Vagina (tissue), 2 donors: Measurements from ENCODE around the gene WWOX. TPM values are rescaled to one million over a fixed set of nuclear protein-coding genes. Genes with fewer than 3 reads are reported as not detected.

Source experiments
- DNase-seq, 2 donors: peaks; one replicate each; pipeline ENCODE4 v3.0.0-alpha.2; 2017; ENCODE audit errors: extremely low spot score in 2 of 2
- H3K27ac ChIP-seq: fragments of 200-600 bp; sonication (generic); one replicate; pipeline ENCODE4 v1.5.1; 2019
- H3K27me3 ChIP-seq: fragments of 200-600 bp; sonication (generic); one replicate; pipeline ENCODE4 v1.5.1; 2019
- H3K36me3 ChIP-seq, 2 donors: fragments of 200-600 bp; sonication (generic); one replicate each; pipeline ENCODE4 v1.5.1; 2017 to 2019
- H3K4me1 ChIP-seq: fragments of 200-600 bp; sonication (generic); one replicate; pipeline ENCODE4 v1.5.1; 2019
- H3K4me3 ChIP-seq, 2 donors: fragments of 200-600 bp; sonication (generic); 1 replicate in 1 of 2; 2 replicates in 1 of 2; pipeline ENCODE4 v1.5.1; 2016 to 2019
- H3K9me3 ChIP-seq: fragments of 200-600 bp; sonication (generic); one replicate; pipeline ENCODE4 v1.5.1; 2019
- POLR2A ChIP-seq, 2 donors: fragments of 450-650 bp; IDR thresholded peaks; one replicate each; pipeline ENCODE4 v1.6.1; 2017; ENCODE audit warnings: antibody characterized with exemption in 2 of 2, mild to moderate bottlenecking in 2 of 2, moderate library complexity in 2 of 2
- POLR2AphosphoS5 ChIP-seq, 2 donors: sonication (generic); formaldehyde crosslinking; IDR thresholded peaks; one replicate each; pipeline ENCODE4 v1.9.0; 2017; ENCODE audit warnings: antibody characterized with exemption in 2 of 2, mild to moderate bottlenecking in 2 of 2, low read depth in 1 of 2; ENCODE audit not compliant: insufficient read depth in 1 of 2
- intact Hi-C: fragments of 100-400 bp; cut with DNase I; formaldehyde crosslinking; loops from one replicate; pipeline ENCODE4 v1.15.1; 2023
- total RNA-seq: library from RNA; depleted of rRNA; stranded (reverse); fragments of >200 nt; gene quantifications from one replicate; pipeline ENCODE4 v1.2.3, GENCODE V29; 2016
- TF ChIP-seq, protein P1 (sequence below), 3 experiments: fragments of 450-650 bp in 2 of 3; fragments of 200-600 bp in 1 of 3; sonication (generic) in 1 of 3; IDR thresholded peaks; one replicate each; pipeline ENCODE4 v1.5.1; 2017 to 2019; ENCODE audit warnings: antibody characterized with exemption in 3 of 3, mild to moderate bottlenecking in 2 of 3, moderate library complexity in 2 of 3

WWOX gene
- total RNA-seq, 1 donor from 2014 or later = 33.1 TPM

DNA sequence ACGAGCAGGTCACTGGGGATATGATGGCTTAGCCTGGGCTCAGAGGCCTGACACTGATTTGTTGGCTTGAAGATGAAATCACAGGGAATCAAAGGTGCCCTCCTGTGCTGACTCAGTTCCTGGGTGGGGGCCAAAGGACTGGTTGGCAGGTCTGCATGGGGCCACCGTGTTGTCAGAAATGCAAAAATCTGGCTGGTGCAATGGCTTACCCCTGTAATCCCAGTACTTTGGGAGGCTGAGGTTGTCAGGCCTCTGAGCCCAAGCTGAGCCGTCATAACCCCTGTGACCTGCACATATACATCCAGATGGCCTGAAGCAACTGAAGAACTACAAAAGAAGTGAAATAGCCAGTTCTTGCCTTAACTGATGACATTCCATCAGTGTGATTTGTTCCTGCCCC is 314.2 kb downstream of the WWOX start:
- Histone ChIP-seq H3K9me3 (no peaks in the 10 kb centered on the region), H3K27me3 (no peaks in the 10 kb centered on the region), H3K27ac (no peak overlapping the region), H3K4me3 (no peak overlapping the region), H3K36me3 (no peaks in the 10 kb centered on the region), H3K4me1 (no peaks in the 10 kb centered on the region)
- intact Hi-C loops = no loop called here
- DNase-seq = no peak
- TF ChIP-seq POLR2A (IDR thresholded peaks at IDR 0.05) (no peak), POLR2AphosphoS5 (IDR thresholded peaks at IDR 0.05; ENCODE audit: insufficient read depth in 1 of 2, low read depth in 1 of 2) (no peak)
- TF ChIP-seq, protein P1, sequence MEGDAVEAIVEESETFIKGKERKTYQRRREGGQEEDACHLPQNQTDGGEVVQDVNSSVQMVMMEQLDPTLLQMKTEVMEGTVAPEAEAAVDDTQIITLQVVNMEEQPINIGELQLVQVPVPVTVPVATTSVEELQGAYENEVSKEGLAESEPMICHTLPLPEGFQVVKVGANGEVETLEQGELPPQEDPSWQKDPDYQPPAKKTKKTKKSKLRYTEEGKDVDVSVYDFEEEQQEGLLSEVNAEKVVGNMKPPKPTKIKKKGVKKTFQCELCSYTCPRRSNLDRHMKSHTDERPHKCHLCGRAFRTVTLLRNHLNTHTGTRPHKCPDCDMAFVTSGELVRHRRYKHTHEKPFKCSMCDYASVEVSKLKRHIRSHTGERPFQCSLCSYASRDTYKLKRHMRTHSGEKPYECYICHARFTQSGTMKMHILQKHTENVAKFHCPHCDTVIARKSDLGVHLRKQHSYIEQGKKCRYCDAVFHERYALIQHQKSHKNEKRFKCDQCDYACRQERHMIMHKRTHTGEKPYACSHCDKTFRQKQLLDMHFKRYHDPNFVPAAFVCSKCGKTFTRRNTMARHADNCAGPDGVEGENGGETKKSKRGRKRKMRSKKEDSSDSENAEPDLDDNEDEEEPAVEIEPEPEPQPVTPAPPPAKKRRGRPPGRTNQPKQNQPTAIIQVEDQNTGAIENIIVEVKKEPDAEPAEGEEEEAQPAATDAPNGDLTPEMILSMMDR (IDR thresholded peaks at IDR 0.05) = no peak

DNA sequence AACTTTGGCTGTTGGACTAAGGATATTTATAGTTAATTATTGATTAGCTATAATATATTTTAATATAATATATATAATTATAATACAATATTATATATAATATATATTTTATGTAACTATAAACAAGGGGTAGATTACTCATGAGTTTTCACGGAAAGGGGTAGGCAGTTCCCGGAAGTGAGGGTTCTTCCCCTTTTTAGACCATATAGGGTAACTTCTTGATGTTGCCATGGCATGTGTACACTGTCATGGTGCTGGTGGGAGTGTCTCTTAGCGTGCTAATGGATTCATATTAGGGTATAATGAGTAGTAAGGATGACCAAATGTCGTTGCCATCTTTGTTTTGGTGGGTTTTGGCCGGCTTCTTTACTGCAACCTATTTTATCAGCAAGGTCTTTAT is 315.6 kb downstream of the WWOX start:
- no peak for DNase-seq
- Histone ChIP-seq H3K9me3 (no peaks in the 10 kb centered on the region), H3K27ac (no peak overlapping the region), H3K4me1 (no peaks in the 10 kb centered on the region), H3K36me3 (no peaks in the 10 kb centered on the region), H3K4me3 (no peak overlapping the region), H3K27me3 (no peaks in the 10 kb centered on the region)
- TF ChIP-seq POLR2A (IDR thresholded peaks at IDR 0.05) (no peak), POLR2AphosphoS5 (IDR thresholded peaks at IDR 0.05; ENCODE audit: insufficient read depth in 1 of 2, low read depth in 1 of 2) (no peak)
- TF ChIP-seq, protein P1 (IDR thresholded peaks at IDR 0.05) = no peak
- intact Hi-C loops = no loop called here

DNA sequence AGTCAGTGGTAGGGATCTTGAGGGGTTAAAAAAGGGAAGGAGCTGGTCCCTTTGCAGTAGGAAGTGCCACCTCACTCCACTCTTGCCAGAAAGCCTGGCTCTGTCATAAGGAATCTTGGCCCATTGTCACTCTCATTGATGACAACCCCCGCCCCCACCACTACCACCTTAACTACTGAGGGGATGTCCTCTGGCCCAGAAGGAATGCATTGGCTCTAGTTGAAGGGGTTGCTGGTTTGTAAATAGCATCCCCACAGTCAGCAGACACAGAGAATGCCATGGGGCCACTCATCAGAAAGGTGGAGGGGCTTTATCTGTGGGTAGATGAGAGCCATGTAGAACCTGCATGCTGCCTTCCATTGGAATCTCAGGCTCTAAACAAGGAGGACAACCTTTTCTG is 316.2 kb downstream of the WWOX start:
- H3K4me3 ChIP-seq = no peak overlapping the region
- H3K9me3 ChIP-seq = no peaks in the 10 kb centered on the region
- no peak for DNase-seq
- no peaks in the 10 kb centered on the region for H3K4me1 ChIP-seq
- no peaks in the 10 kb centered on the region for H3K27me3 ChIP-seq
- TF ChIP-seq, protein P1 (IDR thresholded peaks at IDR 0.05) = no peak
- no peak overlapping the region for H3K27ac ChIP-seq
- H3K36me3 ChIP-seq = no peaks in the 10 kb centered on the region
- intact Hi-C loops = no loop called here

DNA sequence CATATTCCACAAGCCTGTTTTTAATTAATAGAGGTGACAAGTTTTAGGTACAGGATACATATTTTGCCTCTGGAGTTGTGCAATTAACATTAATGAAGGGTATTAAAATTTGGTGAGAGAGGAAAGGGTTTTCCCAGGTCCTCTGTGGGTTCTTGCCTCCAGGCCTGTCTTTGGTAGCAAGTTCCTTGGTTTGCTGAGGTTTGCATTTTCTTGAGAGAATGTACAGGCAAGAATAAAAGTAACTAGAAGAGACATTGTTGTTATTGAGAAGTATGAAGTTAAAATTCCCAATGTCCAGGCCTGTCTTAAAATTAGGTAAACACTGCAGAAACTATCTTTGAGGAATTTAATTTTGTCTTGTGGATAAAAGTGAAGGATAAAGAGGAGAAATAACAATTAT is 316.9 kb downstream of the WWOX start:
- Histone ChIP-seq H3K4me1 (no peaks in the 10 kb centered on the region), H3K27ac (no peak overlapping the region), H3K27me3 (no peaks in the 10 kb centered on the region), H3K36me3 (no peaks in the 10 kb centered on the region), H3K4me3 (no peak overlapping the region), H3K9me3 (no peaks in the 10 kb centered on the region)
- intact Hi-C loops = no loop called here
- no peak for DNase-seq
- TF ChIP-seq POLR2A (IDR thresholded peaks at IDR 0.05) (no peak), POLR2AphosphoS5 (IDR thresholded peaks at IDR 0.05; ENCODE audit: insufficient read depth in 1 of 2, low read depth in 1 of 2) (no peak)
- TF ChIP-seq, protein P1 (IDR thresholded peaks at IDR 0.05) = no peak

DNA sequence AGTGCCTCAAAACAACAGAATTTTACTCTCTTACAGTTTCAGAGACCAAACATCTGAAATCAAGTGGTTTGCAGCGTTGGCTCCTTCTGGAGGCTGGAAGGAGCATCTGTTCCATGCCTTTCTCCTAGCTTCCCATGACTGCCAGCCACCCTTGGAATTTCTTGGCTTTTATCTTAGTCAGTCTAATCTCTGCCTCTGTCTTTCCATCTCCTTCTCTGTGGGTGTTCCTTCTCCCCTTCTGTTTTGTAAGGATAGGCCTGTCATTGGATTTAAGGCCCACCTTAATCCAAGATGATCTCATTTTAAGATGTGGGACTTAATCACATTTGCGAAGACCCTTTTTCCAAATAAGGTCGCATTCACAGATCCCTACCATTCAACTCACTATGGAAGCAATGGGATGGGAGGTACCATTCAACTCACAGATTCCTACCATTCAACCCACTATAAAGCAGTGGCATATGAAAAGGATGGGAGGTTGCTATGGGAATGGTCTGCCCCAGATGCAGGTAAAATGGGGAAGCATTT is 321.8 kb downstream of the WWOX start:
- Histone ChIP-seq H3K27me3 (no peaks in the 10 kb centered on the region), H3K9me3 (no peaks in the 10 kb centered on the region), H3K4me1 (no peaks in the 10 kb centered on the region), H3K27ac (no peak overlapping the region), H3K36me3 (no peaks in the 10 kb centered on the region), H3K4me3 (no peak overlapping the region)
- intact Hi-C loops = no loop called here
- no peak for DNase-seq
- TF ChIP-seq POLR2AphosphoS5 (IDR thresholded peaks at IDR 0.05; ENCODE audit: insufficient read depth in 1 of 2, low read depth in 1 of 2) = no peak
- TF ChIP-seq, protein P1 (IDR thresholded peaks at IDR 0.05) = no peak
- no peak for TF ChIP-seq POLR2A (IDR thresholded peaks at IDR 0.05)
